Fibroblast of lung (primary cell): Measurements from ENCODE around the gene ANKRD18B. TPM values are rescaled to one million over a fixed set of nuclear protein-coding genes. Genes with fewer than 3 reads are reported as not detected.
"Not testable (repeated sequence)": the region's sequence is repeated elsewhere in the genome, so short reads cannot be mapped to it uniquely, and the experiment has no call there.

ENCODE experiments used
- DNase-seq, 2 donors: peaks; one replicate each; pipeline versions ENCODE4 v3.0.0 to v3.0.0-alpha.2; 2010; ENCODE audit warnings: low read depth in 2 of 2
- H2AFZ ChIP-seq: 2 replicates; pipeline ENCODE4 v1.5.1; 2012; ENCODE audit warnings: low read length, control low read depth, inconsistent platforms
- H3K27ac ChIP-seq: 2 replicates; pipeline ENCODE4 v1.5.1; 2011; ENCODE audit warnings: low read length, control low read depth; ENCODE audit not compliant: insufficient read depth
- H3K27me3 ChIP-seq: 2 replicates; pipeline ENCODE4 v1.5.1; 2011; ENCODE audit warnings: mild to moderate bottlenecking, low read length; ENCODE audit not compliant: control insufficient read depth, insufficient read depth
- H3K36me3 ChIP-seq: 2 replicates; pipeline ENCODE4 v1.5.1; 2011; ENCODE audit warnings: low read length; ENCODE audit not compliant: control insufficient read depth, insufficient read depth
- H3K4me1 ChIP-seq: 2 replicates; pipeline ENCODE4 v1.5.1; 2011; ENCODE audit warnings: low read length; ENCODE audit not compliant: control insufficient read depth, insufficient read depth; ENCODE audit errors: extremely low read depth
- H3K4me2 ChIP-seq: 2 replicates; pipeline ENCODE4 v1.5.1; 2011; ENCODE audit warnings: low read length, control low read depth; ENCODE audit not compliant: insufficient read depth; ENCODE audit errors: extremely low read depth
- H3K4me3 ChIP-seq, 4 experiments: fragments of 200-600 bp in 1 of 4; sonication (generic) in 1 of 4; replicated peaks in 1 of 4; 2 replicates each; pipeline ENCODE4 v1.5.1; 2011 to 2016; ENCODE audit warnings: low read length in 4 of 4, low read depth in 3 of 4, mild to moderate bottlenecking in 3 of 4, control low read depth in 2 of 4, inconsistent platforms in 1 of 4, mixed read lengths in 1 of 4; ENCODE audit not compliant: insufficient read depth in 1 of 4; ENCODE audit errors: control extremely low read depth in 1 of 4
- H3K79me2 ChIP-seq: 2 replicates; pipeline ENCODE4 v1.5.1; 2012; ENCODE audit warnings: mild to moderate bottlenecking, low read length, inconsistent platforms; ENCODE audit not compliant: control insufficient read depth, insufficient read depth
- H3K9ac ChIP-seq: 2 replicates; pipeline ENCODE4 v1.5.1; 2011; ENCODE audit warnings: mild to moderate bottlenecking, low read length, control low read depth; ENCODE audit not compliant: insufficient read depth
- H3K9me3 ChIP-seq: 2 replicates; pipeline ENCODE4 v1.5.1; 2012; ENCODE audit warnings: low read depth, low read length; ENCODE audit not compliant: control insufficient read depth, insufficient read depth
- H4K20me1 ChIP-seq: 2 replicates; pipeline ENCODE4 v1.5.1; 2011; ENCODE audit warnings: low read length; ENCODE audit not compliant: control insufficient read depth, insufficient read depth; ENCODE audit errors: extremely low read depth
- CTCF ChIP-seq, 2 donors: IDR thresholded peaks in 1 of 2; conservative IDR thresholded peaks in 1 of 2; 1 replicate in 1 of 2; 2 replicates in 1 of 2; pipeline ENCODE4 v1.5.1; 2011 to 2012; ENCODE audit warnings: low read length in 2 of 2, control low read depth in 1 of 2, inconsistent platforms in 1 of 2, low read depth in 1 of 2, mild to moderate bottlenecking in 1 of 2
- EZH2 ChIP-seq: IDR thresholded peaks from 2 replicates; pipeline ENCODE4 v1.5.1; 2012; ENCODE audit warnings: low read length, control low read depth, mild to moderate bottlenecking; ENCODE audit errors: missing control alignments
- polyA plus RNA-seq, 2 donors: library from polyadenylated mRNA; depleted of rRNA in 1 of 2; stranded (reverse) in 1 of 2; unstranded in 1 of 2; fragments of >200 nt; gene quantifications; 2 replicates each; pipeline ENCODE4 v1.2.1, GENCODE V29; 2011 to 2012; ENCODE audit warnings: missing spikeins in 1 of 2
- total RNA-seq: library from RNA; depleted of rRNA; stranded (reverse); fragments of >200 nt; gene quantifications from 2 replicates; pipeline ENCODE4 v1.2.1, GENCODE V29; 2014

Gene ANKRD18B
- total and polyA plus RNA-seq, 2 donors (not counting 1 experiment from before 2014, with no cell fraction given): 0.17 to 0.82 TPM

GRCh38 chr9:33480106-33480505 lies 43.9 kb upstream of the ANKRD18B start:
- H3K79me2 ChIP-seq: no peaks in the 10 kb centered on the region
- H2AFZ ChIP-seq: no peak overlapping the region
- no peaks in the 10 kb centered on the region for H3K4me1 ChIP-seq
- no peaks in the 10 kb centered on the region for H4K20me1 ChIP-seq
- no peak overlapping the region for H3K9ac ChIP-seq
- H3K36me3 ChIP-seq: no peaks in the 10 kb centered on the region
- no peak overlapping the region for H3K4me3 ChIP-seq
- no peaks in the 10 kb centered on the region for H3K27me3 ChIP-seq
- TF ChIP-seq CTCF (conservative IDR thresholded peaks at IDR 0.05 in 1 of 2, IDR thresholded peaks at IDR 0.05 in 1 of 2; ENCODE audit: low read depth in 1 of 2, low read length in 2 of 2) (no peak), EZH2 (no peak)
- no peaks in the 10 kb centered on the region for H3K9me3 ChIP-seq
- H3K4me2 ChIP-seq: no peak overlapping the region
- no peak overlapping the region for H3K27ac ChIP-seq
- DNase-seq: no peak

GRCh38 chr9:33480976-33481375 lies 43.1 kb upstream of the ANKRD18B start:
- no peak overlapping the region for H3K27ac ChIP-seq
- H3K4me3 ChIP-seq: no peak overlapping the region
- DNase-seq: no peak
- H3K9ac ChIP-seq: no peak overlapping the region
- H4K20me1 ChIP-seq: no peaks in the 10 kb centered on the region
- H3K4me1 ChIP-seq: no peaks in the 10 kb centered on the region
- H2AFZ ChIP-seq: no peak overlapping the region
- no peak overlapping the region for H3K4me2 ChIP-seq
- TF ChIP-seq EZH2 (no peak), CTCF (conservative IDR thresholded peaks at IDR 0.05 in 1 of 2, IDR thresholded peaks at IDR 0.05 in 1 of 2; ENCODE audit: low read depth in 1 of 2, low read length in 2 of 2) (no peak)
- no peaks in the 10 kb centered on the region for H3K36me3 ChIP-seq
- H3K27me3 ChIP-seq: no peaks in the 10 kb centered on the region
- H3K9me3 ChIP-seq: no peaks in the 10 kb centered on the region
- no peaks in the 10 kb centered on the region for H3K79me2 ChIP-seq

GRCh38 chr9:33485312-33485711 lies 38.7 kb upstream of the ANKRD18B start:
- H3K4me2 ChIP-seq, H3K27ac ChIP-seq, H4K20me1 ChIP-seq: not testable (repeated sequence)

More at GRCh38 chr9:33485312-33485711, 38.7 kb upstream of the ANKRD18B start:
- not testable (repeated sequence) for DNase-seq, H3K79me2 ChIP-seq, H3K27me3 ChIP-seq, H3K4me1 ChIP-seq, H3K36me3 ChIP-seq, H3K9ac ChIP-seq, H2AFZ ChIP-seq, H3K4me3 ChIP-seq, H3K9me3 ChIP-seq
